Stomach smooth muscle (tissue), 2 donors: ENCODE data around the gene DLX1.
A peak's percentile ranks its signal among the peaks of the same experiment; 100 is the strongest.

Experiments
- H3K27ac ChIP-seq: one replicate; pipeline ENCODE4 v1.7.0; 2013; ENCODE audit warnings: mild to moderate bottlenecking, low read length, inconsistent platforms
- H3K27me3 ChIP-seq, 2 donors: one replicate each; pipeline ENCODE4 v1.7.0; 2013; ENCODE audit warnings: low read length in 2 of 2; ENCODE audit not compliant: insufficient read depth in 2 of 2, control insufficient read depth in 1 of 2
- H3K36me3 ChIP-seq, 2 donors: one replicate each; pipeline ENCODE4 v1.7.0; 2013; ENCODE audit warnings: low read length in 2 of 2; ENCODE audit not compliant: control insufficient read depth in 2 of 2, insufficient read depth in 2 of 2
- H3K4me1 ChIP-seq: one replicate; pipeline ENCODE4 v1.7.0; 2013; ENCODE audit warnings: low read length; ENCODE audit not compliant: control insufficient read depth, insufficient read depth
- H3K4me3 ChIP-seq, 2 donors: one replicate each; pipeline ENCODE4 v1.7.0; 2013; ENCODE audit warnings: low read length in 2 of 2
- H3K9ac ChIP-seq, 2 donors: one replicate each; pipeline ENCODE4 v1.7.0; 2013; ENCODE audit warnings: low read length in 2 of 2, mild to moderate bottlenecking in 1 of 2
- H3K9me3 ChIP-seq, 2 donors: one replicate each; pipeline ENCODE4 v1.7.0; 2013; ENCODE audit warnings: low read length in 2 of 2; ENCODE audit not compliant: control insufficient read depth in 2 of 2
- donor health status: healthy.
- donor health status: Pancreatic carcinoma.

DLX1 gene

DNA sequence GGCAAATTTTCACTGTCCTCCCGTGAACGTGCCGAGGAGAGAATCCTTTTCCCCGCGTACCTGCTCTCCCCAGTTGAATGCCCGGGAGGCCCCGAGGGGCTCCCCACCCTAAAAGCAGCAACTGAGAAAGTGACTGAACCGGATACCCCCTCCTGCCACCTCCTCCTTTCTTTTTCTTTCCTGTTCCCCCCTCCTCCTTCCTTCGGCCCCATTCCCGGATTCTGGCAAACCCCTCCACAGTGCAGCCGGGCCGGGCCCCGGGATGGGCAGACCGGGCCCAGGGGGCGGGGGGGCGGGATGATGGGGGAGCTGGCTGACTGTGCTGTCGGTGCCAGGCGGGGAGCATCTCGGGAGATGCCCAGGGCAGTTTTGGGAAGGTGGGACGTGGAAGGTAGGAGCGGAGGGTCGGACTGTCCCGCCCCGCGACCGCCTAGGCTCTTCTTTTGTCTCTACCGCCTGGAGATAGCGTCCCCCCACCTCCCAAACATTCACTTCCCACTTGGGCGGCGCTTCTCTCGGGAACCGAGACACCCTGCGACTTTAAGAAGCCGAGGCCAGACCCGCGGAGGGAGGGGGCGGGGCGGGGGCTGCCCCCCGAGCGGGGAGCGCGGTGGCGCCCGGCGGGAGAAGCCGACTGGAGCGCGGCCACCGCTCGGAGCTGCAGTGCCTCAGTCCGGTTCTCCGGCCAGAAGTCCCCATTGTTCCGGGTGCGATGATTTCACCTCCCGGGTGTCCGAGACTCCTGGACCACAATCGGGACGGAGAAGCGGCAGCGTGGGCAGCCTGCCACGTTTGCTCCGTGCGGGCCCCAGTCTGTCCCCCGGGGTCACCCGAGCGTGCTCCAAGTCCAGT is 9.2 kb downstream of the DLX1 start:
- peak overlapping the region; percentile 35 to 61 for H3K4me3 ChIP-seq
- peaks cover 36% of the 10 kb centered on the region for H3K4me1 ChIP-seq

DNA sequence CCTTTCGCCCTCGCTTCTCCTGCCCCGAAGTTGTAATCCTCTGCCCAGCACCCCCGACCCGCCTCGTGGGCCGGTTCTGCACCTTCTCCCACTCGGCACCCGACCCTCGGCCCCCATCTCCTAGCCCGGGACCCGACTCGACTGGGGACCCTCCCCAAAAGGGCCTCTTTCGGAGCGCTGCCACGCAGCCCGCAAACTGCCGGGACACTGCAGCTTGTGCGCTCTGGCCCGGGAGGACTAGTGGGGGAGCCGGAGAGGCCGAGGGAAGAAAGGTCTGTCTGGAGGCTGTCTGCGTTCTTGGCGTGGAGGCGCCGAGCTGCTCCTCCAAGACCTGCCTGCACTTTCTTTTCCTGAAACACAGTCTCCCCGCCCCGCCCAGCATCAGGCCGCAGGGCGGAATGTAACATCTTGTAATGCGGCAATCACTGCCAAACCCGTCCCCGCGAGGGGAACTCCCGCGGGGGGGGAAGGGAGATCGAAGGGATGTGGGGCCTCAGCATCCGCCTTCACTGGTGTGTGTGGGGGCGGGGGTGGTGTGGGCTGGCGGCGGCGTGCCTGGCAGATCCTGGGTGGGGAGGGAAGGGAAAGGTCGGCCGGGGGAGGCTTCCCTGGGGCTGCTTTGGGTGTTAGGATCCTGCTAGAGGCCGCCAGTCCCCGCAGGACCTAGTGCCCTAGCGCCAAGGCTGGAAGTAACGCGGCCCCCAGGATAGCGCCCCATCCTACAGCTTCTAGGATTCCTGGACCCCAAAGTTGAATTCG is 10.0 kb downstream of the DLX1 start:
- Histone ChIP-seq H3K27ac (no peak overlapping the region), H3K4me3 (peak overlapping the region; percentile 35 to 61), H3K27me3 (peaks cover 82 to 100% of the 10 kb centered on the region in 2 donors), H3K9me3 (no peaks in the 10 kb centered on the region), H3K9ac (no peak overlapping the region), H3K36me3 (no peaks in the 10 kb centered on the region), H3K4me1 (peaks cover 41% of the 10 kb centered on the region)

More for the DNA sequence above, 9.2 kb downstream of the DLX1 start:
- Histone ChIP-seq H3K27me3 (peaks cover 86 to 100% of the 10 kb centered on the region in 2 donors), H3K9ac (no peak overlapping the region), H3K27ac (no peak overlapping the region), H3K9me3 (no peaks in the 10 kb centered on the region), H3K36me3 (no peaks in the 10 kb centered on the region)

DNA sequence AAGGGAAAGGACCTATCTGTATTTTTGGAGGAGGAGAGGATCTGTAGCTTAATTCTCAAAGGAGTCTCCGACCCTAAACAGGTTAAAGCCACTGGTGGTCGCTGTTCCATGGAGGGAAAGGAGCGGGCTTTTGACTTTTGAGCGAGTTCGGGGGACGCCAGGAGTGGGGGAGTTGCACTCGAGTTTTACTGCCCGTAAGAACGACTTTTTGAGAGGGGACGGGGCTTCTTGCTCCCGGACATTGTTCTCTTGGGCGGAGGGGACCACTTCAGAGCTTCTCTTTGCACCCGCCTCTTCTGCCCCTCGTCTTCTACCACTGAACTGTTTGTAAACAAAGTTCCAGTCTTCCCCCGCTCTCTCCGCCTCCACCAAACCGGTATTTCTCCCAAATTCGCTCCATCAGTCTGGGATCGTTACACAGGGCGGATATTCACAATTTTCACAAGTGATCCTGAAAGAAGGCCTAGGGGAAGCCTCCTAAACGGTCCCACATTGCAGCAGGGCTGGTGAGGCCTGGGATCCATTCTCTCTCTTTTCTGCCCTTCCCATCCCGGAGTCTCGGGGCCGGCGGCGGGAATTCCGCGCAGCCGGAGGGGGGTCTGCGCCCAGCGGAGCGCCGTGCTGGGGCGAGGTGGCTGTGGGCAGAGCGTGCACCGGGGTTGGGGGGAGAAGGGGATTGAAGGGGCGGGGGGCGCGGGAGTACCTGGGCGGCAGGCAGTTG is 10.8 kb downstream of the DLX1 start:
- H3K36me3 ChIP-seq = no peaks in the 10 kb centered on the region
- peaks cover 49% of the 10 kb centered on the region for H3K4me1 ChIP-seq
- peaks cover 81 to 100% of the 10 kb centered on the region in 2 donors for H3K27me3 ChIP-seq
- H3K9me3 ChIP-seq = no peaks in the 10 kb centered on the region
- H3K9ac ChIP-seq = no peak overlapping the region
- peak overlapping the region; percentile 17 to 59 for H3K4me3 ChIP-seq
- H3K27ac ChIP-seq = no peak overlapping the region

DNA sequence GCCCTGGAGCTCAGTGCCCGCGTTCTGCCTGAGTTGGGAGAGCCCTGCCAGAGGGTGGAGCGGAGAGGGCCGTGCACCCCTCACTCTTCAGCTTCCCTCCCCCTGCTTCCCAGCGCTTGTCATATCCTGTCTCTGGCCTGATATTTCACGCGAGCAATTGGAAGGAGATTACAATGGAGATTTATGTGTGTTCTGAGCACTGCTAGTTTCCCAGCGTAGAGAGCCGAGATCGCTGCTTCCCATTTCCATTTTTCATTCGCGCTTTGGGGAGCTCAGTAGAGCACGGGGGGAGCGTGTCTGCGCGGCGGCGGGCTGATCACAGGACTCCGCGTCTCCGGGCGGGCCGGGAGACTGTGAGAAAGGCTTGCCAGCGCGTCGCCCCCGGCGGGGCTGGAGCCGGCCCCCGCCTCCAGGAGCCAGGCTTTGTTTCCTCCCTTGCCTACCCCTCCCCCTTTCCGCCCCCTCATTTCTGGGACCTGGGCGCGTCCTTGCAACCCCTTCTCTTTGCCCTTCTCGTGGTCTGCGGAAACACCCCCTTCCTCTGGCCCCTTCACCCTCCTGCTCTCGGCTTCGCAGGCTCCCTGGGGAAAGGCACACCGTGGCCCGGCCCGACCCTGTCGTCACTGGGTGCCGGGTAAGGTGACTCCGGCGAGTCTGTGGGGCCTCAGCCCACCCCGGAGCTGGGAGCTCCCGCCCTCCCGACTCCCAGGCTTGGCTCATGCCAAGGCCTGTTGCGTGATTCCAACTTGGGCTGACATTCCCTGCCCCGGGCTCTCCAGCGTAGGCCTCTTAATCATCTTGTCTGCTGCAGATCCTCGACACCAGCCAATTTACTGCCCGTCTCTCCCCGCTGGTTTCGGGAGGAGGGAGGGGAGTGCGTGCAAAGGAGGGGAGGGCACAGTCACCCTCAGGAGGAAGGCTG is 11.6 kb downstream of the DLX1 start:
- H3K4me3 ChIP-seq = peak overlapping the region; percentile 17 to 59

DNA sequence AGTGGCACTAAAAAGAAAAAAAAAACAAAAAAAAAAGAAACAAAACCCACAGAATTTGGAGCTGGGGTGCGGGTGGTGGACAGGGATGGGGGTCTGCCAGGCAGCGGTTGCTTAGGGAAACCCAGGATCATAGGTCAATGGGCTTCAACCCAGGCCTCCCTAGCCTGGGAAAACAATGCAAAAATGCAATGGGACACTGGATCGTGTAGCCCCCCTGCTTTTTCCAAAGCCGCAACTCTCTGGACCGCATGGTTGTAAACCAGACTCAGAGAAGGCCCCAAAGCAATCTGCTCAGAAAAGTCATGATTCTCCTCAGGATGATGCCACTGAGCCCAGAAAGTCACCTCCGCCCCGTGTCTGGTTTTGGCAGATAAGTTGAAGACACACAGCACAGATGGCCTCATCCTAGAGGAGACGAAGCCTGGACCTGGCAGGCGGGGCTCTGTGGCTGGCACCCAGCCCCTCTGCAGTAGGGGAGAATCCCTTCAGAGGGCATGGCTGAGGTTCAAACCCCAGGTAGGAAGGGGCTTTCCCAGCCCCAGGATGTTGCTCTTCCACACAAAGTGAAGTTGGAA is 12.3 kb downstream of the DLX1 start:
- no peak overlapping the region for H3K9ac ChIP-seq
- H3K36me3 ChIP-seq = no peaks in the 10 kb centered on the region
- H3K4me1 ChIP-seq = peaks cover 64% of the 10 kb centered on the region
- H3K27ac ChIP-seq = no peak overlapping the region
- H3K27me3 ChIP-seq = peaks cover 78 to 100% of the 10 kb centered on the region in 2 donors
- no peak overlapping the region for H3K4me3 ChIP-seq
- H3K9me3 ChIP-seq = no peaks in the 10 kb centered on the region

More for the DNA sequence above, 11.6 kb downstream of the DLX1 start:
- Histone ChIP-seq H3K27me3 (peaks cover 82 to 100% of the 10 kb centered on the region in 2 donors), H3K4me1 (peaks cover 57% of the 10 kb centered on the region), H3K9me3 (no peaks in the 10 kb centered on the region), H3K9ac (no peak overlapping the region), H3K27ac (no peak overlapping the region), H3K36me3 (no peaks in the 10 kb centered on the region)

DNA sequence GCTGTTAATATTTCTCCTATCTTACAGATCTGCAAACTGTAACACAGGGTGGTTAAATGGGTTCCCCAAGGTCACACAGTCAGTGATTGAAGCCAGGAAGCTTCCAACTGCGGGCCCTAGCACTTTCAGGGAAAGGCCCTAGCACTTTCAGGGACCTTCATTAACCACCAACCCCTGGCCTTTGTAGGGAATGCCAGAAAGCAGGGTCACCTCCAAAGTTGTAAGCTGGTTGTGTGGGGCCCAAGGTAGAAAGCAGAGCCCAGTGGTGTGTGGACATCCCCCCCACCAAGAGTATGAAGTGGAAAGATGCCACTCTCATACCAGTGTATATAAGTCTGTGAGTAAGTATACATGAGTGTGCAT is 13.0 kb downstream of the DLX1 start:
- Histone ChIP-seq H3K4me3 (no peak overlapping the region), H3K27ac (no peak overlapping the region), H3K9me3 (no peaks in the 10 kb centered on the region), H3K9ac (no peak overlapping the region), H3K36me3 (no peaks in the 10 kb centered on the region), H3K4me1 (peaks cover 69% of the 10 kb centered on the region), H3K27me3 (peaks cover 78 to 100% of the 10 kb centered on the region in 2 donors)

DNA sequence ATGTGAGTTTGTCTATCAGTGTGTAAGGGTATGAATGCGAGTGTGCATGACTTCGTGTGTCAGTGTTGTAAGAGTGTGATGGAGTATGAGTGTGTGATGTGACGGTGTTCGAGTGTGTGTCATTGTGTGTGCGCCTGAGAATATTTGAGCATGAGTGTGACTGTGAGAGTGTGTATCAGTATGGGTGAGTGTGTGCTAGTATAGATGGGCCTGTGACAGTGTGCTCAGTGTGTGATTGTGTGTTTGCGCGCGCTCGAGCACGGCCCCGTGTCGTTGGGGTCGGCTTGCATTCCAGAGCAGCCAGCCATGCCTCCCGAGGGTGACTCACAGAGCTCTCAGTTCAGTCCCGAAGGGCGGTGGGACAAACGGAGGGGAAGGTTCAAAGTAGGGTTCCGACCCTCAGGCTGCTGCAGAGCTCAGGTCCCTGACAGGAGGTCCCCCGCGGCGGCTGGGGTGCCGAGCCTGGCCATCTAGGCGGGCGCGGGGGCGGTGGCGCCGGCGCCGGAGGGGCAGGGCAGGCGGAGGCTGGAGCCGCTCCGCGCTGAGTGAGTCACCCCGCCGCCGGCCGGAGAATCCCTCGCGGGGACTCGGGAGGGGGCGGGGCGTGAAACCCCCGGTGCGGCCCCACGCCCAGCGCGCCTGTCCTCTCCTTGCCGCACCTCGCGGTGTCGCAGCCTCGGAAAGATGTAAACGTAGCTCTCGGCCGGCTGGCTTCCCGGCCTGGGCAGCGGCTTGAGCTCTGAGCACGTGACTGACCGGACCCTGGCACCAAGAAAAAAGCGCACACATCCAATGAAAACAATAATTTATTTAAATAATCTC is 13.6 kb downstream of the DLX1 start:
- H3K9ac ChIP-seq = no peak overlapping the region
- H3K9me3 ChIP-seq = peaks cover 0 to 2% of the 10 kb centered on the region in 2 donors
- peaks cover 77 to 100% of the 10 kb centered on the region in 2 donors for H3K27me3 ChIP-seq
- peaks cover 69% of the 10 kb centered on the region for H3K4me1 ChIP-seq
- H3K27ac ChIP-seq = no peak overlapping the region
- peak overlapping the region in 1 of 2 donors; percentile 47 for H3K4me3 ChIP-seq
- no peaks in the 10 kb centered on the region for H3K36me3 ChIP-seq

DNA sequence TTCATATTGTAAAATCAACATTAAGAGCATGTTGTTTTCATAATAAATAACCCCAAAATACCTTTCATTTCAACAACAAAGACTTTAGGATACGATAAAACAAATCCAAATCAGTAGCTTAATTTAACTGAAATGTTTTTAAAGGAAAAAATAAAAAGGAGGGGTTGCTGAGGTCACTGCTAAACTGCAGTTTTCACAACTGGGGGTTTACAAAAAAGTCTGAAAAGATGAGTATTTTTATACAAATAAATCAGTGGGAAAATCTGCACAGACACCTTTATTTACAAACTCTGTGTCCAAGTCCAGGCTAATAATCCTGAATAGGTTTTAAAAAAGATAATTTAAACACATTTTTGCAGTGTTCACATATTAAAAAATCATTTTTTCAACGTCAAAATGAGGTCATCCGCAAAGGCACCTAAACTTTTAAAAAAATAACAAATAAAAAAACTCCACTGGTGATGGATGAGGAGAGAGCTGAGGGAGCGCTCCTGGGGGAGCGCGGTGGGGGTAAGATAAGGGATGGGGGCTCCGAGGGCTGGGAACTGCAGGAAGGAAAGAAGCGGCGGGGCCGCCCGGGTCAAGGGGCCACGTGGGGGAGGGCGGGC is 14.3 kb downstream of the DLX1 start:
- Histone ChIP-seq H3K9me3 (peaks cover 0 to 2% of the 10 kb centered on the region in 2 donors), H3K36me3 (no peaks in the 10 kb centered on the region), H3K9ac (no peak overlapping the region), H3K27ac (no peak overlapping the region), H3K4me3 (no peak overlapping the region), H3K27me3 (peaks cover 80 to 100% of the 10 kb centered on the region in 2 donors), H3K4me1 (peaks cover 67% of the 10 kb centered on the region)
